Astrocyte (in vitro differentiated cells and primary cell): ENCODE data around the gene FGFBP1.

Experiments
- EZH2 ChIP-seq: IDR thresholded peaks from 2 replicates; pipeline ENCODE4 v1.6.1; 2012; ENCODE audit warnings: mild to moderate bottlenecking, low read length, inconsistent platforms; ENCODE audit not compliant: insufficient read depth
- TF ChIP-seq, protein P1 (sequence below): IDR thresholded peaks from 2 replicates; pipeline ENCODE4 v1.5.1; 2011; ENCODE audit warnings: low read depth, mild to moderate bottlenecking, inconsistent platforms, low read length, moderate library complexity; ENCODE audit not compliant: insufficient read depth

DNA sequence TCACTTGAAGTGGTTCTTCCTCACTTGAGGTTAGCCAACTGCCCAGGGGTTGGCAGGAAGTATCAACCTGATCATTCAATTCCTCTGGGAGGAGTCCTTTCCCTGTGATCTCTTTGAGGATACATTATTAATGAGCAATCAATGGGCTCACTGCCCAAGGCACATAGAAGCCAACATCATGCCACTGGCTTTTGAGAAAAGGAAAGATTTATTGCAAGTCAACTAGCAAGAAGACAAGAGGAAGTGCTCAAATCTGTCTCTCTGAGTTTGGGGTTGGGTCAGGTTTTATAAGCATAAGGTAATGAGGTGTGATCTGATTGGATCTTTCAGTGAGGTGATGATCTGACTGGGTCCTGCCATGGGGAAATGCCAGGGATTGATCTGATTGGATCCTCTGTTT lies 39.6 kb downstream of the FGFBP1 start:
- TF ChIP-seq, protein P1, sequence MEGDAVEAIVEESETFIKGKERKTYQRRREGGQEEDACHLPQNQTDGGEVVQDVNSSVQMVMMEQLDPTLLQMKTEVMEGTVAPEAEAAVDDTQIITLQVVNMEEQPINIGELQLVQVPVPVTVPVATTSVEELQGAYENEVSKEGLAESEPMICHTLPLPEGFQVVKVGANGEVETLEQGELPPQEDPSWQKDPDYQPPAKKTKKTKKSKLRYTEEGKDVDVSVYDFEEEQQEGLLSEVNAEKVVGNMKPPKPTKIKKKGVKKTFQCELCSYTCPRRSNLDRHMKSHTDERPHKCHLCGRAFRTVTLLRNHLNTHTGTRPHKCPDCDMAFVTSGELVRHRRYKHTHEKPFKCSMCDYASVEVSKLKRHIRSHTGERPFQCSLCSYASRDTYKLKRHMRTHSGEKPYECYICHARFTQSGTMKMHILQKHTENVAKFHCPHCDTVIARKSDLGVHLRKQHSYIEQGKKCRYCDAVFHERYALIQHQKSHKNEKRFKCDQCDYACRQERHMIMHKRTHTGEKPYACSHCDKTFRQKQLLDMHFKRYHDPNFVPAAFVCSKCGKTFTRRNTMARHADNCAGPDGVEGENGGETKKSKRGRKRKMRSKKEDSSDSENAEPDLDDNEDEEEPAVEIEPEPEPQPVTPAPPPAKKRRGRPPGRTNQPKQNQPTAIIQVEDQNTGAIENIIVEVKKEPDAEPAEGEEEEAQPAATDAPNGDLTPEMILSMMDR: no peak
- no peak for TF ChIP-seq EZH2
